ENCODE results near the gene CCDC120. TPM values are rescaled to one million over a fixed set of nuclear protein-coding genes. Genes with fewer than 3 reads are reported as not detected.

The CCDC120 gene
- total RNA-seq, 1 donor from 2014 or later: 0.39 TPM

GRCh38 chrX:49100704-49101628 lies 42.2 kb downstream of the CCDC120 start:
- DNase-seq (ENCODE audit: low read depth in 2 of 2): peak; percentile 84 to 96

- no peak for DNase-seq (ENCODE audit: low read depth in 2 of 2)
Observed at GRCh38 chrX:49101629-49101984, 42.8 kb downstream of the CCDC120 start.

GRCh38 chrX:49102190-49102589 lies 43.4 kb downstream of the CCDC120 start:
- DNase-seq (ENCODE audit: low read depth in 2 of 2): no peak

GRCh38 chrX:49103637-49104036 lies 44.8 kb downstream of the CCDC120 start:
- DNase-seq (ENCODE audit: low read depth in 2 of 2): peak in 1 of 2 donors; percentile 4

- no peak for DNase-seq (ENCODE audit: low read depth in 2 of 2)
Observed at GRCh38 chrX:49106296-49106695, 47.5 kb downstream of the CCDC120 start.

- peak; percentile 42 to 63 for DNase-seq (ENCODE audit: low read depth in 2 of 2)
Observed at GRCh38 chrX:49106930-49107329, 48.1 kb downstream of the CCDC120 start.

- DNase-seq (ENCODE audit: low read depth in 2 of 2): peak in 1 of 2 donors; percentile 38
Observed at GRCh38 chrX:49108641-49109040, 49.8 kb downstream of the CCDC120 start.

GRCh38 chrX:49110417-49110816 lies 51.6 kb downstream of the CCDC120 start:
- DNase-seq (ENCODE audit: low read depth in 2 of 2): no peak

GRCh38 chrX:49111791-49112190 lies 53.0 kb downstream of the CCDC120 start:
- DNase-seq (ENCODE audit: low read depth in 2 of 2): no peak

- no peak for DNase-seq (ENCODE audit: low read depth in 2 of 2)
Observed at GRCh38 chrX:49116076-49116475, 57.3 kb downstream of the CCDC120 start.

- DNase-seq (ENCODE audit: low read depth in 2 of 2): no peak
Observed at GRCh38 chrX:49116716-49117115, 57.9 kb downstream of the CCDC120 start.

GRCh38 chrX:49117581-49117980 lies 58.8 kb downstream of the CCDC120 start:
- no peak for DNase-seq (ENCODE audit: low read depth in 2 of 2)

Other genes with a start within 250 kb of the CCDC120 start
- gene ERAS, start 232.5 kb upstream of the CCDC120 start, total RNA-seq: not detected in 2 replicates
- gene PCSK1N, start 223.4 kb upstream of the CCDC120 start, total RNA-seq: under 0.01 and 0.13 TPM in 2 replicates
- gene TIMM17B, start 161.2 kb upstream of the CCDC120 start, total RNA-seq: 22.2 and 24.9 TPM in 2 replicates
- 53.9 and 60.2 TPM in 2 replicates for gene PQBP1, start 161.1 kb upstream of the CCDC120 start, total RNA-seq
- 8.1 and 15.9 TPM in 2 replicates for gene SLC35A2, start 147.4 kb upstream of the CCDC120 start, total RNA-seq
- gene PIM2, start 140.0 kb upstream of the CCDC120 start, total RNA-seq: 3.3 and 3.9 TPM in 2 replicates
- gene OTUD5, start 101.4 kb upstream of the CCDC120 start, total RNA-seq: 22.1 and 32.1 TPM in 2 replicates
- 0.13 and 0.25 TPM in 2 replicates for gene KCND1, start 87.2 kb upstream of the CCDC120 start, total RNA-seq
- gene GRIPAP1, start 56.7 kb upstream of the CCDC120 start, total RNA-seq: 10.9 and 15.7 TPM in 2 replicates
- 9.5 and 15.6 TPM in 2 replicates for gene TFE3, start 15.6 kb upstream of the CCDC120 start, total RNA-seq
- 2.8 and 5.4 TPM in 2 replicates for gene PRAF2, start 15.0 kb downstream of the CCDC120 start, total RNA-seq
- gene WDR45, start 20.9 kb downstream of the CCDC120 start, total RNA-seq: 16.0 and 18.7 TPM in 2 replicates
- gene GPKOW, start 64.7 kb downstream of the CCDC120 start, total RNA-seq: 16.8 and 19.1 TPM in 2 replicates
- 0.39 and 0.51 TPM in 2 replicates for gene MAGIX, start 103.8 kb downstream of the CCDC120 start, total RNA-seq
- 12.0 and 12.2 TPM in 2 replicates for gene PLP2, start 112.9 kb downstream of the CCDC120 start, total RNA-seq
- 3.0 and 4.4 TPM in 2 replicates for gene PRICKLE3, start 127.4 kb downstream of the CCDC120 start, total RNA-seq
- gene SYP, start 141.2 kb downstream of the CCDC120 start, total RNA-seq: 0.13 TPM in 2 replicates
- under 0.01 TPM in 2 replicates for gene CACNA1F, start 174.3 kb downstream of the CCDC120 start, total RNA-seq
- gene CCDC22, start 176.5 kb downstream of the CCDC120 start, total RNA-seq: 7.6 and 8.5 TPM in 2 replicates
- gene FOXP3, start 205.7 kb downstream of the CCDC120 start, total RNA-seq: not detected in 2 replicates
- gene PPP1R3F, start 210.8 kb downstream of the CCDC120 start, total RNA-seq: 1.0 and 3.2 TPM in 2 replicates
- gene GAGE10, start 244.6 kb downstream of the CCDC120 start, total RNA-seq: not detected in 2 replicates